Kidney (tissue), 14 donors: Measurements from ENCODE around the gene RXRA. TPM values are rescaled to one million over a fixed set of nuclear protein-coding genes. Genes with fewer than 3 reads are reported as not detected.
A peak's percentile ranks its signal among the peaks of the same experiment; 100 is the strongest.

ENCODE experiments used
- DNase-seq, 5 donors: peaks; one replicate each; pipeline ENCODE4 v3.0.0-alpha.2; 2013 to 2020
- FAIRE-seq: peaks from 2 replicates; lab custom pipeline; 2012; peaks lifted over from hg19 to GRCh38; lab: Jason Lieb, UNC
- H3K27ac ChIP-seq, 2 donors: one replicate each; pipeline ENCODE4 v1.7.0; 2013; ENCODE audit warnings: low read depth in 2 of 2, low read length in 2 of 2, inconsistent platforms in 1 of 2
- H3K27me3 ChIP-seq: one replicate; pipeline ENCODE4 v1.7.1; 2013; ENCODE audit warnings: low read length, inconsistent platforms; ENCODE audit not compliant: control insufficient read depth, insufficient read depth
- H3K36me3 ChIP-seq, 3 donors: one replicate each; pipeline versions ENCODE4 v1.7.0 to v1.7.1; 2013; ENCODE audit warnings: low read length in 3 of 3, control low read depth in 1 of 3, inconsistent platforms in 1 of 3; ENCODE audit not compliant: insufficient read depth in 3 of 3, control insufficient read depth in 2 of 3
- H3K4me1 ChIP-seq, 3 donors: one replicate each; pipeline versions ENCODE4 v1.7.0 to v1.7.1; 2013; ENCODE audit warnings: low read length in 3 of 3, inconsistent platforms in 1 of 3, low read depth in 1 of 3; ENCODE audit not compliant: control insufficient read depth in 2 of 3, insufficient read depth in 2 of 3
- H3K4me3 ChIP-seq, 3 donors: one replicate each; pipeline versions ENCODE4 v1.7.0 to v1.8.1; 2013; ENCODE audit warnings: low read length in 3 of 3, control low read depth in 1 of 3, inconsistent platforms in 1 of 3
- H3K9ac ChIP-seq, 3 donors: one replicate each; pipeline versions ENCODE4 v1.7.0 to v1.7.1; 2013; ENCODE audit warnings: low read length in 3 of 3, control low read depth in 1 of 3, inconsistent platforms in 1 of 3
- H3K9me3 ChIP-seq, 3 donors: one replicate each; pipeline versions ENCODE4 v1.7.0 to v1.7.1; 2013; ENCODE audit warnings: low read length in 3 of 3, control low read depth in 1 of 3, inconsistent platforms in 1 of 3; ENCODE audit not compliant: control insufficient read depth in 2 of 3, insufficient read depth in 1 of 3
- intact Hi-C: fragments of 100-400 bp; cut with DNase I; formaldehyde crosslinking; loops from one replicate; pipeline ENCODE4 v1.11.1; 2022
- polyA plus RNA-seq: library from polyadenylated mRNA; stranded (reverse); fragments of 350-450 nt; fragmentation: Illumina TruSeq; extraction: RNeasy Lipid Tissue Mini Kit (QIAGEN cat#74804); gene quantifications from one replicate; pipeline ENCODE4 v1.2.3, GENCODE V29; 2014; ENCODE audit warnings: low read depth, low replicate concordance; ENCODE audit not compliant: insufficient read depth
- total RNA-seq: library from RNA; stranded (reverse); fragmentation: NEBNext Ultra II Directional; extraction: Animal tissue kit (Norgen Biotek cat#: 25700); gene quantifications from one replicate; pipeline ENCODE4 v1.2.1, GENCODE V29; 2021
- TF ChIP-seq, protein P1 (sequence below): IDR thresholded peaks from 3 replicates; pipeline ENCODE4 v1.5.1; 2012; ENCODE audit warnings: mild to moderate bottlenecking, moderate library complexity, borderline replicate concordance; ENCODE audit not compliant: insufficient read depth; ENCODE audit errors: extremely low read depth
- donor health status: control.
- donor health status: control.
- donor health status: control.
- donor health status: control.
- donor health status: control.
- donor health status: DM: yes; HTN: yes; CAD: no.
- donor health status: Normal renal cell carcinoma (clear cell type).

The RXRA gene
- total and polyA plus RNA-seq, 2 donors from 2014 or later: 24.0 to 49.5 TPM

DNA sequence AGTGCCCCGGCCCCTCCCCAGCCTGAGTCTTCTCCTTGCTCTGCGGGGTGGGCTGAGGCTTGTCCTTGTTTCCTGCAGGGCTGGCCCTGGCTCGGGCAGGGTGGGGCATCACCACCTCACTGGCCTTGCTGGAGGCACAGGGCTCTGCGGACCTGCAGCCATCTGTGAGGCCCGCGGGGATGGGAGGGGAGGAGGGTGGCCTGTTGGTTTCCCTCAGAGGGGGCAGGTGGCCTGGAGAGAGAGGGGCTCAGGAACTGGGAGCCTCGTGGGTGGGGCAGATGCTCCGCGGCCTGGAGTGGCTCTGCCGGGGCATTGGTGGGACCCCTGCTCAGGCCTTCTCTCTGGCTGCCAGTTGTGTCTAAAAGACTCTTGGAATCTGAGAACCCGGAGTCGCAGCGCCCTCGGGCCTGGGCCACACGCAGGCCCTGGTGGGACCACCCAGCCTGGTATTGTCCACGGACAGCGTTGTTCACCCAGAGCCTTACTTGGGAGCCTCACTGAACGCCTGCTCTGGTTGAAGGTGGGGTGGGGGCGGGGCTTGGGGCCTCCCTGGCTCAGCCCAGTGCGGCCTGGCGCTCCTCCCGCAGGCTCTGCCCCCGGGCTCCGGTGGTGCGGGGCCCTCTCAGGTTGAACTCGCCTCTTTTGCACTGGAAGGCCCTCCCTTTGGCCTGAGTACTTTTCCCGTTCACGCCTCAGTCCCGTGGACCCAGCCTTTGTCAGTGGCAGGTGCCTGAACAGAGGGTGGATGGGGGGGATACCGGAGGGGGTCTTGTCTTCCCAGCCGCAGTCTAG is 111.3 kb downstream of the RXRA start:
- FAIRE-seq (no peak), DNase-seq (peak in 4 of 5 donors; percentile 73 to 88 (median 78))
- peak overlapping the region; percentile 18 to 32 for H3K27ac ChIP-seq
- H3K4me1 ChIP-seq: peaks cover 8 to 39% (median 21%) of the 10 kb centered on the region in 3 donors
- H3K27me3 ChIP-seq: no peaks in the 10 kb centered on the region
- no peak overlapping the region for H3K9ac ChIP-seq
- peaks cover 0 to 10% (median 0%) of the 10 kb centered on the region in 3 donors for H3K36me3 ChIP-seq
- no peaks in the 10 kb centered on the region for H3K9me3 ChIP-seq
- TF ChIP-seq, protein P1, sequence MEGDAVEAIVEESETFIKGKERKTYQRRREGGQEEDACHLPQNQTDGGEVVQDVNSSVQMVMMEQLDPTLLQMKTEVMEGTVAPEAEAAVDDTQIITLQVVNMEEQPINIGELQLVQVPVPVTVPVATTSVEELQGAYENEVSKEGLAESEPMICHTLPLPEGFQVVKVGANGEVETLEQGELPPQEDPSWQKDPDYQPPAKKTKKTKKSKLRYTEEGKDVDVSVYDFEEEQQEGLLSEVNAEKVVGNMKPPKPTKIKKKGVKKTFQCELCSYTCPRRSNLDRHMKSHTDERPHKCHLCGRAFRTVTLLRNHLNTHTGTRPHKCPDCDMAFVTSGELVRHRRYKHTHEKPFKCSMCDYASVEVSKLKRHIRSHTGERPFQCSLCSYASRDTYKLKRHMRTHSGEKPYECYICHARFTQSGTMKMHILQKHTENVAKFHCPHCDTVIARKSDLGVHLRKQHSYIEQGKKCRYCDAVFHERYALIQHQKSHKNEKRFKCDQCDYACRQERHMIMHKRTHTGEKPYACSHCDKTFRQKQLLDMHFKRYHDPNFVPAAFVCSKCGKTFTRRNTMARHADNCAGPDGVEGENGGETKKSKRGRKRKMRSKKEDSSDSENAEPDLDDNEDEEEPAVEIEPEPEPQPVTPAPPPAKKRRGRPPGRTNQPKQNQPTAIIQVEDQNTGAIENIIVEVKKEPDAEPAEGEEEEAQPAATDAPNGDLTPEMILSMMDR: no peak
- H3K4me3 ChIP-seq: no peak overlapping the region
- intact Hi-C loops: no loop called here

- no peaks in the 10 kb centered on the region for H3K9me3 ChIP-seq
- H3K27me3 ChIP-seq: no peaks in the 10 kb centered on the region
- intact Hi-C loops: no loop called here
- TF ChIP-seq, protein P1: peak; percentile 5
- no peak overlapping the region for H3K4me3 ChIP-seq
- peaks cover 0 to 10% (median 0%) of the 10 kb centered on the region in 3 donors for H3K36me3 ChIP-seq
- H3K9ac ChIP-seq: no peak overlapping the region
- H3K27ac ChIP-seq: peak overlapping the region; percentile 18 to 32
- FAIRE-seq (no peak), DNase-seq (peak in 1 of 5 donors; percentile 60)
- H3K4me1 ChIP-seq: peaks cover 8 to 43% (median 21%) of the 10 kb centered on the region in 3 donors
Measured at GRCh38 chr9:134438195-134438788, 112.0 kb downstream of the RXRA start.

DNA sequence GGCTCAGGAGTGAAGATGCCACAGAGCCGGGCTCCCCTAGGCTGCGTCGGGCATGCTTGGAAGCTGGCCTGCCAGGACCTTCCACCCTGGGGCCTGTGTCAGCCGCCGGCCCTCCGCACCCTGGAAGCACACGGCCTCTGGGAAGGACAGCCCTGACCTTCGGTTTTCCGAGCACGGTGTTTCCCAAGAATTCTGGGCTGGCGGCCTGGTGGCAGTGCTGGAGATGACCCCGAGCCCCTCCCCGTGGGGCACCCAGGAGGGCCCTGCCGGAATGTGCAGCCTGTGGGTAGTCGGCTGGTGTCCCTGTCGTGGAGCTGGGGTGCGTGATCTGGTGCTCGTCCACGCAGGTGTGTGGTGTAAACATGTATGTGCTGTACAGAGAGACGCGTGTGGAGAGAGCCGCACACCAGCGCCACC is 113.1 kb downstream of the RXRA start:
- FAIRE-seq (no peak), DNase-seq (no peak)
- intact Hi-C loops: no loop called here
- H3K27ac ChIP-seq: no peak overlapping the region
- H3K9me3 ChIP-seq: no peaks in the 10 kb centered on the region
- no peak overlapping the region for H3K4me3 ChIP-seq
- TF ChIP-seq, protein P1: no peak
- H3K27me3 ChIP-seq: no peaks in the 10 kb centered on the region
- peaks cover 0 to 10% (median 0%) of the 10 kb centered on the region in 3 donors for H3K36me3 ChIP-seq
- peaks cover 7 to 45% (median 21%) of the 10 kb centered on the region in 3 donors for H3K4me1 ChIP-seq
- no peak overlapping the region for H3K9ac ChIP-seq
